ENCODE measurements around the gene VPS39.

GRCh38 chr15:42240823-42241222 lies 32.7 kb upstream of the VPS39 start:
- TF ChIP-seq ZNF350 (tag by site-specific recombination; IDR thresholded peaks at IDR 0.05) (no peak), ZNF24 (tag by site-specific recombination; IDR thresholded peaks at IDR 0.05) (no peak), ZNF561 (tag by site-specific recombination; IDR thresholded peaks at IDR 0.05; ENCODE audit: borderline replicate concordance) (no peak), CTCF (tag by site-specific recombination; IDR thresholded peaks at IDR 0.05) (no peak), ZNF23 (tag by site-specific recombination; IDR thresholded peaks at IDR 0.05; ENCODE audit: borderline replicate concordance) (no peak), REST (tag by site-specific recombination; IDR thresholded peaks at IDR 0.05) (no peak), ZNF274 (IDR thresholded peaks at IDR 0.05; ENCODE audit: low read length) (no peak), ZNF274 (tag by site-specific recombination; IDR thresholded peaks at IDR 0.05; ENCODE audit: borderline replicate concordance) (no peak), ZNF146 (tag by site-specific recombination; IDR thresholded peaks at IDR 0.05) (no peak), ZNF423 (tag by site-specific recombination; IDR thresholded peaks at IDR 0.05) (no peak), PBX3 (CRISPR knock-in tag; IDR thresholded peaks at IDR 0.05) (no peak)
